VCaP (cell line): ENCODE measurements around the gene GBE1.

ENCODE experiments used
- H3K27ac ChIP-seq: fragments of 450-650 bp; 2 replicates; pipeline ENCODE4 v1.5.1; 2017
- TF ChIP-seq, protein P1 (sequence below): fragments of 450-650 bp; conservative IDR thresholded peaks from 2 replicates; pipeline ENCODE4 v1.5.1; 2017; ENCODE audit warnings: mild to moderate bottlenecking, moderate library complexity

GBE1 gene

DNA sequence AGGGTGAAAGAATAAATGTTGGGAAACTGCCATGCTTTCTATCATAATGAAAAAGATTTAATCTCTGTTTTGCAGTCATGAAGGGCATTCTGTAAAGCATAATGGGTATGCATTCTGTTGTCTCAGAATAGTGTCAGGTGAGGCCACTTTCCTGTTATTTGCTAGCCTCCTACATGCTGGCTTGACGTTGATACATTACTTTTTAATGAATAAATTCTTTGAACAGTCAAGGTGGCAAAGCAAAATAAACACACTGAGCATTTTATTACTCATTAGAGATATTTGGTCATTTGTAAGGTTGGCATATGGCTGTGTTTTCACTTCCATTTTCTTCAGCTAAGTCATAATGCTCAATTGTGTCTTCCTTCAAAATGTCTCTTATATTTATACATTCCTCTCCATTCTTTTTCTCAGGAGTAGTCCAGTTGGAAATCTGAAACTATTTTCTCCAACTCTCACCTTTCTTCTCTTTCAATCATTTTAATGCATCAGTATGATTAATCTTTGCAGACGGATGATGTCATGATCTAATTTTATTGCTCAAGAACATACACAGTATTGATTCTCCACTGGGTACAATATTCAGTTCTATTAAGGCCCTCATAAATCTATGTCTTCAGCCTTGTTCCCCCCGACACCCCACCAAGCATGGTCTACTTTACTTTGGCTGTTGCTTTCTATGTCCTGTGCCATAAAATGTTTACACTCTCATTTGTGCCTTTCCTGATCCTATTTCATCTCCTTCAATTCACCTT, 290.7 kb downstream of the GBE1 start:
- TF ChIP-seq, protein P1, sequence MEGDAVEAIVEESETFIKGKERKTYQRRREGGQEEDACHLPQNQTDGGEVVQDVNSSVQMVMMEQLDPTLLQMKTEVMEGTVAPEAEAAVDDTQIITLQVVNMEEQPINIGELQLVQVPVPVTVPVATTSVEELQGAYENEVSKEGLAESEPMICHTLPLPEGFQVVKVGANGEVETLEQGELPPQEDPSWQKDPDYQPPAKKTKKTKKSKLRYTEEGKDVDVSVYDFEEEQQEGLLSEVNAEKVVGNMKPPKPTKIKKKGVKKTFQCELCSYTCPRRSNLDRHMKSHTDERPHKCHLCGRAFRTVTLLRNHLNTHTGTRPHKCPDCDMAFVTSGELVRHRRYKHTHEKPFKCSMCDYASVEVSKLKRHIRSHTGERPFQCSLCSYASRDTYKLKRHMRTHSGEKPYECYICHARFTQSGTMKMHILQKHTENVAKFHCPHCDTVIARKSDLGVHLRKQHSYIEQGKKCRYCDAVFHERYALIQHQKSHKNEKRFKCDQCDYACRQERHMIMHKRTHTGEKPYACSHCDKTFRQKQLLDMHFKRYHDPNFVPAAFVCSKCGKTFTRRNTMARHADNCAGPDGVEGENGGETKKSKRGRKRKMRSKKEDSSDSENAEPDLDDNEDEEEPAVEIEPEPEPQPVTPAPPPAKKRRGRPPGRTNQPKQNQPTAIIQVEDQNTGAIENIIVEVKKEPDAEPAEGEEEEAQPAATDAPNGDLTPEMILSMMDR, result no peak
- no peak overlapping the region for H3K27ac ChIP-seq

DNA sequence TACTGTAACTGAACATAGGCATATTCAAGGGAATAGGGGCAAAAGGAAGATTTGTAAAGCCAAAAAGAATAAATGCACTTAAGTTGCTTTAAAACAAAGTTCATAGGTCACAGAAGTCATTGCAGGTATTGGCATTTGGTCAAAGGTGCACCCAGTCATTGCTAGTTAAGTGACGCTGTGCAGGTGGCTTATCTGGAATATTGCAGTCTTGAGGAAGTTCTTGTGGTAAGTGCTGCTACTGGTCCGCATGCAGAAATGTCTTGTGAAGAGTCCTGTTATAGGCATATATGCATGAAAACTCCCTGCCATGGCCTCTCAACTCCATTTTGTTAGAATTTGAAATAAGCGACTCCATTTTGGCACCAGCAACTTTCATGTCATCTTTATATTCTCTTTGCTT, 293.1 kb downstream of the GBE1 start:
- TF ChIP-seq, protein P1, result no peak
- no peak overlapping the region for H3K27ac ChIP-seq

DNA sequence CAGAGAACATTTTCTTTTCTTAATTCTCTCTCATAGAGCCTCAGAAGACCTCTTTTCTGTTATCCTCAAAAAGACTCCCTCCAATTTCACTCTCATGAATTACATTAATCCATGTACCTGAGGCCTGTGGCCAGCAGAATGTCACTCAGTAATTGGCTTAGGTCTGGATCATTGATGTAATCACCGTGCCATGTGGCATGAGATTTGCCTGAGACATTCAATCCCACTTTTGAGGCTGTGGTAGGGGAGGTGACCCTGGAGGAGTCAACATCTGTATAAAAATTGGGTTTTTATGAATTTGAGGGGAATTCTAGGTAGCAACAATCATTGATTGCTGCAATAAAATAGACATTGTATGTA, 295.3 kb downstream of the GBE1 start:
- no peak overlapping the region for H3K27ac ChIP-seq
- TF ChIP-seq, protein P1, result no peak

DNA sequence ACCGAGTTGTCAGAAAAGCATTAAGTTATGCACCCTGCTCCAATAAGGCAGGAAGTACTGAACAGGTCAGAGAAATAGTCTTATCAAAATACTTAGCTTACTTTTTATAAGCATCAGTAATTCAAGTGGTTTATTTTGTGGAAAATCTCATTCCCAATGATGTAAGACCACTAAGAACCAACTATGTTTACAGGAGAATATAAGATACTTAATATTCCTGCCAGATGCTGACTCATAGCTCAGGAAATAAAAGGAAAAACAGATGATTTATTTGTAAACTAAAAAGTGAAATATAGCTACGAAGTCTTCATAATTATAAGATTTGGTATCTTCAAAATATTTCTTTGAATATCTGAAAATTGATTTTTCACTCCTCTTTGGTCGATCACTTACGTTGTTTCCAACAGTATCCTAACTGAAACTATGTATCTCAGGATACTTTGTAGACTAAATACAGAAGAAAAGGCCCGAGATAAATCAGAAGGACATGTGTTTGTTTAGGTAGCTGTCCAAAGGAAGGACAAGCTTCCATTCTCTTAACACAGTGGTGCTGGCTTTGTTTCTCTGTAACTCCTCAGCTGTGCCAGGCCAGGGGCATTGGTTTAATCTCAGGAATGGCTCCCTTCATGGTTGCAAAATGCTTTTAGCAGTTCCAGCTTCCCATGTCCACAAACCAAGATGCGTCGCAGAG, 295.8 kb downstream of the GBE1 start:
- TF ChIP-seq, protein P1, result no peak
- no peak overlapping the region for H3K27ac ChIP-seq

DNA sequence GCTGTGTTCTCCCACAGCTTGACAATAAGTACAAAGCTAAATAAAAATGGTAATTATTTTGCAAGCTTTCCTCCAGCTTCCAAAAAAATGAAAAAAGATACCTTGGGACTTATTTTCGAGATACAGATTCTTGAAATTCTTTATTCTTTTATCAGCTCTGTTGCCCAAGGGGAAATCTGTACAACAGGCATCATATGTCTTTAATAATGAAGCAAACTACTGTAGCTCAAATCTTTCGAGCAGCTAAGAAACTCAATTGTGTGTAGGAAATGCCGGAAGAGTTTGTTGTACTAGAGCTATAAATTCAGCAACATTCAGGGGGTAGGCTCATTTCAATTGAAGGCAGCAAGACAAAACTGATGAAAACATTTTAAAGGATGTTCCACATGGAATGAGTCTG, 297.7 kb downstream of the GBE1 start:
- H3K27ac ChIP-seq, result no peak overlapping the region
- TF ChIP-seq, protein P1, result no peak

DNA sequence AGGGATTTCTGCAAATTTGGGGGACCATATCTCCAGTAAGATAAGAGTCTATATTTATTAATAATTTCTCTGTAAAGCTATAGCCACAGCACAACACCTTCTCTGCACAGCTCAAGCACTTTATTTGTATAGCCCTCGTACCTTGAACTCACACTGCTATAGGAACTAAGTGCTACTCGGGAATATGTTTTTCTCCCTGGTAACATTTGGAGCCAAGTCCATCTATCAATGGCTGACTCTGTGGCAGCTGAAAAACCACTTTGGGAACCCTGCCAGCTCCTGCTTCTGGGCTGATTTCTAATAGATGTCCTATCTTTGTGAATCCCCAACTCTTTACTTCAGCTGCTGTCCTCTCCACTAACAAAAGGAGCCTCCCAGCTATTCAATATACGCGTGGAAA, 298.5 kb downstream of the GBE1 start:
- TF ChIP-seq, protein P1, result no peak
- no peak overlapping the region for H3K27ac ChIP-seq

DNA sequence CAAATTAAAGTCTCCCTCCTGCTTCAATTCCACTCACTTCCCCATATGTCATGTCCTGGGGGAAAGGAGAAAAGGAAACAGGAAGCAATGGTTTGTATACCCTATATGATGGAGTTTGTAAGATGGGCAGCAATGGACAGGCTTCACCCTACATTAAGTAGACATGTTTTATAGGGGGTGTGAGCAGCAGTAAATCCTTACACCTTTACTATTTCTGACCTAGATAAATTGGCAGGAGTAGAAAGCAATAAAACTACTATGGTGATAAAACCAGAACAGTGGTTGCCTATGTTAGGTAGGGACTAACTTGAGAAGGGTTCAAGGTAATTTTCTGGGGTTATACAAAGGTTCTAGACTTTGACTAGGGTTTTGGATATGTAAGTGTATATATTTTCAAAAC, 301.7 kb downstream of the GBE1 start:
- TF ChIP-seq, protein P1, result no peak
- H3K27ac ChIP-seq, result no peak overlapping the region
